ENCODE data around the gene FHIP2A. TPM values are rescaled to one million over a fixed set of nuclear protein-coding genes. Genes with fewer than 3 reads are reported as not detected.
"Not testable (repeated sequence)": the region's sequence is repeated elsewhere in the genome, so short reads cannot be mapped to it uniquely, and the experiment has no call there.

The FHIP2A gene, protein sequence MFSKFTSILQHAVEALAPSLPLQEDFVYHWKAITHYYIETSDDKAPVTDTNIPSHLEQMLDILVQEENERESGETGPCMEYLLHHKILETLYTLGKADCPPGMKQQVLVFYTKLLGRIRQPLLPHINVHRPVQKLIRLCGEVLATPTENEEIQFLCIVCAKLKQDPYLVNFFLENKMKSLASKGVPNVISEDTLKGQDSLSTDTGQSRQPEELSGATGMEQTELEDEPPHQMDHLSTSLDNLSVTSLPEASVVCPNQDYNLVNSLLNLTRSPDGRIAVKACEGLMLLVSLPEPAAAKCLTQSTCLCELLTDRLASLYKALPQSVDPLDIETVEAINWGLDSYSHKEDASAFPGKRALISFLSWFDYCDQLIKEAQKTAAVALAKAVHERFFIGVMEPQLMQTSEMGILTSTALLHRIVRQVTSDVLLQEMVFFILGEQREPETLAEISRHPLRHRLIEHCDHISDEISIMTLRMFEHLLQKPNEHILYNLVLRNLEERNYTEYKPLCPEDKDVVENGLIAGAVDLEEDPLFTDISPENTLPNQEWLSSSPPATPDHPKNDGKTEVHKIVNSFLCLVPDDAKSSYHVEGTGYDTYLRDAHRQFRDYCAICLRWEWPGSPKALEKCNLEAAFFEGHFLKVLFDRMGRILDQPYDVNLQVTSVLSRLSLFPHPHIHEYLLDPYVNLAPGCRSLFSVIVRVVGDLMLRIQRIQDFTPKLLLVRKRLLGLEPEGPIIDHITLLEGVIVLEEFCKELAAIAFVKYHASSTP
- total RNA-seq (2014; rRNA removed; shearing (Covaris generic)): 14.5 and 18.3 TPM in 2 replicates

DNA sequence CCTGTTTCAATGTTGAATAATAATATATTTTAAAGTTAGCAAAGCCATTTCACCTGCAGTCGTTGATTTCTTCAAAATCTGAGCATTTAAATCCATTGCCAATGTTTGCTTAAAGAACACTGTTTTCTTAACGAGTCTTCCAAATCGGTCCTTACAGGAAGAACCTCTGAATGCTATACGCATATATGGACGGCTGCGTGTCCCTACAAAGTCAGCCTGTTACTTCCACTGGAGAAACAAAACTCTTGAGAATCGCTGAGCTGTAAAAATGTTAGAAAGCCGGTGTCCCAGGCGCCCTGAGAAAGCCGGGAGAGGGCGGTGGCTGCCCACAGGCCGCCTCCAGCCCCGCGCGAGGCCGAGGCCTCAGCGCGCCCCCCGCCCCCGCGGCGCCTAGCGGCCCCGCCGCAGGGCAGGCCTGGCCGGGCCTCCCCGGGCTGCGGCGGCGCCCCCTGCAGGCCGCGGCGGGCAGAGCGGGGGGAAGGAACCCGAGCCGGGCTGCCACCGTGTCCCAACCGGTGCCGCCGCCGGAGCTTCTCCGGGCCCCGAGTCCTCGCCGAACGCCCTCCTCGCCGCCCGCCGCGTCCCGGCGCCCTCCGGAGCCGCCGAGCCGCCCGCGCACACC is at the start of gene FHIP2A:
TSS of gene FHIP2A (plus strand) at position 488 of the 622 bp plus-strand sequence. CDS start 299 bp downstream, outside the sequence.
- DNase-seq (ENCODE audit: low read depth): peak; percentile 70

DNA sequence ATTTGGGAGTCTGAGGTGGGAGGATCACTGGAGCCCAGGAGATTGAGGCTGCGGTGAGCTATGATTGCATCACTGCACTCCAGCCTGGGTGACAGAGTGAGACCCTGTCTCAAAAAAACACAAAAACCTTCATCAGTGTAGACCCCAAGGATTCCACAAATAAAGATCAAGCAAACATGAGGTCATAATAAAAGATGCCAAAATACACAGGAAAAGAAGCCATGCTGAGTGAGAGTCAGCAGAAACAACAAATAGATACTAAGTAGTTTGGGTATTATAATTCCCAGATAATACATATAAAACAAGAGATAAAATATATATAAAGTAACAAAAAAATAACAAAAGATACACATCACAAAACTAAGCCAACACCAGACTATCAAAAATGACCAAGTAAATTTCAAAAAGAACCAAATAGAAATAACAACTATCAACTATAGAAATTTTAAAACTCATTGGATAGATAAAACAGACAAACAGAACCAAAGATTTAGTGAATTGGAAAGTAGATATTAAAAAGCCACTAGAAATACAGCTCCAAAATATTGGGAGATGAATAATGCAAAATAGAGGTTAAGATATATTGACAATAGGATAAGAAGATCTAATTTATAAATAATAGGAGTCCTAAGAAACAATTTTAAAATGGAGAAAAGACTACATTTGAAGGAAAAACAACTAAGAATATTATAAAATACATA is 48.9 kb upstream of the FHIP2A start:
- DNase-seq (ENCODE audit: low read depth): no peak

DNA sequence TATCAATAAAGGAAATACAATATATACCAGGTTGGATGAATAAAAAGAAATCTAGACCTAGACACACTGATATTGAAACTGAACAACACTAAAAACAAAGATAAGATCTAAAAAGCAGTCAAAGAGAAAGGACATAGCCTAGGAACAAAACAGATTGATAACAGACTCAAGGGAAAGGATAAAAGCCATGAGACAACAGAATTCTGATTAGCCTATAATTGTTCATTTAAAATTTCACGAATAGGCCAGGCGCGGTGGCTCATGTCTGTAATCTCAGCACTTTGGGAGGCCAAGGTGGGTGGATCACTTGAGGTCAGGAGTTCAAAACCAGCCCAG is 48.4 kb upstream of the FHIP2A start:
- DNase-seq (ENCODE audit: low read depth): no peak

DNA sequence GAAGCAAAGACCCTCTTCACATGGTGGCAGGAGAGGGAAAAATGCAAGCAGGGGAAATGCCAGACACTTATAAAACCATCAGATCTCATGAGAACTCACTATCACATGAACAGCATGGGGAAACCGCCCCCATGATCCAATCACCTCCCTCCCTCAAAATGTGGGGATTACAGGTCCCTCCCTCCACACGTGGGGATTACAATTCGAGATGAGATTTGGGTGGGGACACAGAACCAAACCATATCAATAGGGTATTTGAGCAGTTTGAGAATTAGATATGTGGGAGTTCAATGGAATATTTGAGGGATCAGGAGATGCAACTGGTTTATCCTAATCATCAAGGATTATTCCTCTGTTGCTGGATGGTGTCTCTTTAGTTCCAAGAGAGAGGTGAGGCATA is 46.5 kb upstream of the FHIP2A start:
- DNase-seq (ENCODE audit: low read depth): not testable (repeated sequence)

DNA sequence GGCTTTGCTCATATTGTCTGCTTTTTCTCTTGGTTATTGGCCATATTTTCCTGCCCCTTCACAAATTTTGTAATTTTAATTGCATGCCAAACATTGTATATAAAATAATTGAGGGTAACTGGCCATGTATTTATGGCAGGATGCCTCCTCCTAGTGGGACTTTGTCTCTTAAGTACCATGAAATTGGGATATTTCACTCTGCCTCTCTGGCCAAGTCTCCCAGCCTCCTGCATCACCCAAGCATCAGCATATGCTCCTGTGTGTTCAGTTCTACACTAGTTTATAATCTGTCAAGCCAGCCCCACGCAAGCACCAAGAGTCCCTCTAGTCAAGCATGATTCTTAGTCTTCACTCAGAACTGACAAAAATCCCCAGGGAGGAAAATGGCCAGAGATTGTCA is 44.2 kb upstream of the FHIP2A start:
- no peak for DNase-seq (ENCODE audit: low read depth)

DNA sequence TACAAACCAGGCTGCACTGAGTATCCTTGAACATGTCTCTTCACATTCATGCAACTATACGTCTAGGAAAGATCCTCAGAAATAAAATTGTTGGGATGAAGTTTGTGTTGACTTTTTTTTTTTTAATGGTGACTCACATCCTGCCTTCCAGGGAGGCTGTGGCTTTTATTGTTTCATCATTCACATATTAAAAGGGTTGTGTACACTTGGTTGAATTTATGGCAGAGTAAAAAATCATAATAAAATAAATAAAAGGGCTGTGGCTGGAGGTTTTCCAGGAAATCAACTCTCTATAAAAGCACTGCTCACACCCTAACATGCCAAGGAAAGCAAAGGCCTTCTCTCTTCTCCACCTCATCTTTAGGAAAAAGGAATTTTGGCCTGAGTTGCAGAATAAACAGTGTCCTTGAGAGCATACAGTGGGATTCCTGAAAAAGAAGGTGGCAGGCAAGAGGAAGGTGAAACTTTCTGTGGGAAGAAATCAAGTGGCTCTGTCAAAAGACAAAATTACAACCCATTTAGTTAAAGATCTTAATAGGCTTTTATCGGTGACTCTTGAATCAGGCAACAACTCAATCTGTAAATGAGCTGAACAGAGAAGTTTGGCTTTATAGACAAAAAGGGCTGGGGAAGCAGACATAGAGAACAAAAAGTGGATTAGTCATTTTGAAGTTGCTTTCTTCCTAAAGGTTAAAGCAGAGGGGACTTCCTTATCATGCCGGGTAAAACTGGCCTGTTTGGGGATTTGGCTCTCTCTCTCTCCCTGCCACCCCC is 41.6 kb upstream of the FHIP2A start:
- DNase-seq (ENCODE audit: low read depth): peak; percentile 96

DNA sequence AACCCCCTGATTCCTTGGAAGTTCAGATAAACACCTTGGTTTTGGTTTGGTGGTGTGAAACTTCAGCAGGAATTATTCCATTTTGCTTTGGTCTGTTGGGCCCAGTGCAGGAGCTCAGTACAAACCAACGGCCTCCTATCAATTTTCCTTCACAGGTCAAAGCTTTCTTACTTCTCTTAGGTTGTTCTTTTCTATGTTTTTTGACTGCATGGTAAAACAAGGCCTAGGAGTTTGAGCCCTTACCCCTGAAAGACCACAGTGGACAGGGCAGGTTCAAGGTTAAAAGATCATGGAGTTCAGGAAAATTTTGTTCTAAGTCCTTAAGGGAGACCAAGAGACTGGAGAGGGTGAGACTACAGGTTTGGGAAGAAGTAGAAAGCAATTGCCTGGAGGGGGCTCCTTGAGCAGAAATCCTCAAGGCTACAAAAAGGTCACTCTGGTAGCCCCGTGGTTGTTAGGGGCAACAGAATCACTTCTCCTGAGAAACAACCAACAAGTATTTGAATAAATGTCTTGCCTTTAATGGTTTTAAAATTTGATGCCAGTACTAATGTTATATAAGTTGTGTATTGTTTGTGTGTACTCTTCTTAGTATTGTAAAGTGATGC is 40.9 kb upstream of the FHIP2A start:
- DNase-seq (ENCODE audit: low read depth): peak; percentile 61

DNA sequence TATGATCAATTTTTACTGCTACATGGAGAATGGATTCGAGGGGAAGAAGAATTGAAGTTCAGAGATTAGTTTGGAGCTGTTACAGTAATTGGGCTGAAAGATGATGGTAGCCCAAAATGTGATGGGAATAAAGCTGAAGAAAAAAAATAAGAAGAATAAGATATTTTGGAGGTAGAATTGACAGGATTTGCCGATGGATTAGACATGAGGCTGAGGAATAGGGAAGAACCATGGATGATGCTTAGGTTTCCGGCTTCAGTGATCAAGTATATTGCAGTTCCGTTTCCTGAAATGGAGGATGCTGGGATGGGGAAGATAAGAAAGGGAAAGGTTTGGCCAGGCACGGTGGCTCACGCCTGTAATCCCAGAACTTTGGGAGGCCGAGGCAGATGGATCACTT is 38.9 kb upstream of the FHIP2A start:
- DNase-seq (ENCODE audit: low read depth): no peak

DNA sequence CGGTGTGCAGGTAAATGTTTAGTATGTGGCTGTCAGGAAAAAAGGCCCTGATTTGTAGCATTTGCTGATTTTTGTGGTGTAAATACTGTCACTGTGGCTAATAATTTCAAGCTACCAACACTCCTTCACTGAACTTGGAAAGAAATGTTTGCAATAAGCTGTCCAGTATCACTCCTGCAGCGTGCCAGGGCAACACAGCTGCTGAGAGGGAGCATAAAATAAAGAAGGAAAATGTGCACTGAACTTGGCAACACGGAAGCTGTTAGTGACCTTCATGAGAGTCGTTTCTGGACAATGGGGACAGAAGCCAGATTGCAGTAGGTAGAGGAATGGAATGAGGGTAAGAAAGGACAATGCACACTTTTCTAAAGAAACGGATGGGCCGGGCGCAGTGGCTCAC is 37.9 kb upstream of the FHIP2A start:
- DNase-seq (ENCODE audit: low read depth): no peak

DNA sequence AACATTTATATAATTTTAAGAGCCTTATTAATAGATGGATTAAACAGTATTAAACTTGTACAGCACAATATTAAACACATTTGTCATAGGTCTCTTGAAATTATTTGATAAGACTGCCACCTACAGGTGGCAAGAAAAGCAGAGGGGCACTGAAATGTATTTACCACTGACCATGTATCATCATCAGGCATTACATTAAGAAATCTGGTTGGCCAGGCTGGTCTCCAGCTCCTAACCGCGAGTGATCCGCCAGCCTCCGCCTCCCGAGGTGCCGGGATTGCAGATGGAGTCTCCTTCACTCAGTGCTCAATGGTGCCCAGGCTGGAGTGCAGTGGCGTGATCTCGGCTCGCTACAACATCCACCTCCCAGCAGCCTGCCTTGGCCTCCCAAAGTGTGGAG is 35.1 kb upstream of the FHIP2A start:
- DNase-seq (ENCODE audit: low read depth): peak; percentile 57

DNA sequence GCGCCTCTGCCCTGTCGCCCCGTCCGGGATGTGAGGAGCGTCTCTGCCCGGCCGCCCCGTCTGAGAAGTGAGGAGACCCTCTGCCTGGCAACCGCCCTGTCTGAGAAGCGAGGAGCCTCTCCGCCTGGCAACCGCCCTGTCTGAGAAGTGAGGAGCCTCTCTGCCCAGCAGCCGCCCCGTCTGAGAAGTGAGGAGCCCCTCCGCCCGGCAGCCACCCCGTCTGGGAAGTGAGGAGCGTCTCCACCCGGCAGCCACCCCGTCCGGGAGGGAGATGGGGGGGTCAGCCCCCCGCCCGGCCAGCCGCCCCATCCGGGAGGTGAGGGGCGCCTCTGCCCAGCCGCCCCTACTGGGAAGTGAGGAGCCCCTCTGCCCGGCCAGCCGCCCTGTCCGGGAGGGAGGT is 34.4 kb upstream of the FHIP2A start:
- not testable (repeated sequence) for DNase-seq (ENCODE audit: low read depth)

DNA sequence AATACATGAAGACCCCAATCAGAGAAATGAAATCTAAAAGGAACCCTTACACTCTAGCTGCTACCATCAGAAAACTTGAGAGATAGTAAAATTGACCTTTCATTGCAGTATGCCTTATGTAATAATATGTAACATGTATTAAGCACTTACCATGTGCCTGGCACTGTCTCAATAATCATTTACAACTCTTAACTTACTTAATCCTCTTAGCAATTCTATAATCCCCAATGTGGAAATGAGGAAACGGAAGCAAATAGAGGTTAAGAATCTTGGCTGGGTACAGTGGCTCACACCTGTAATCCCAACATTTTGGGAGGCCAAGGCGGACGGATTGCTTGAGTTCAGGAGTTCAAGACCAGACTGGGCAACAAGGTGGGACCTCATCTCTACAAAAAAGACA is 29.8 kb upstream of the FHIP2A start:
- DNase-seq (ENCODE audit: low read depth): no peak

DNA sequence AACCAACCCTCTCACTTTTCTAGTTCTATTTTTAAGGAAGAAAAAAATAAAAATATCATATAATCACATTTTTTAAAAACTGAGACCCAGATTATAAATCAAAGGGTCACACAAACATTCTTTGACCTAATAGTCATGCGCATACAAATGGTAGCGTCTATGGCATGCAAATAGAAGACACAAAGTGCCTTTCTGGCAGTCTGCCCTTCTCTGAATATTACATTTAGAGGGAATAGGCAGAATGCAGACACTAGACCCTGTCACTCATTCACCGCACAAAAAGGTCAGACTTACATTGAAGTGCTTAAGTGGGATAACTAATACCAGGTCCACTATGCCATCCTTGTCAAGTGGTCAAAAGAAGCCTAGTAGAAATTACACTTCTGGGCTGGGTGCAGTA is 26.5 kb upstream of the FHIP2A start:
- peak; percentile 29 for DNase-seq (ENCODE audit: low read depth)

DNA sequence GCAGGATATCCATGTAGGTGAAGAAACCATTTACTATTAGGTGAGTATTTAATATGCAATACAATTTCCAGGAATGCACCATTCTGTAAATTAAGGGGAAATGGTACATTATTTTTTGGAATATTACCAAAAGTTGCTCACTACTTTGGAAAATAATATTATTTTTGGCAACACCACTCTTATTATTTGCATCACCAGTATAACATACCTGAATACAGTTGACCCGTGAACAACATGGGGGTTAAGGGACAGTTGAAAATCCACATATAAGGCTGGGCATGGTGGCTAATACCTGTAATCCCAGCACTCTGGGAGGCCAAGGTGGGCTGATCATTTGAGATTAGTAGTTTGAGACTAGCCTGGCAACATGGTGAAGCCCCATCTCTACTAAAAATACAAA is 21.2 kb upstream of the FHIP2A start:
- no peak for DNase-seq (ENCODE audit: low read depth)

DNA sequence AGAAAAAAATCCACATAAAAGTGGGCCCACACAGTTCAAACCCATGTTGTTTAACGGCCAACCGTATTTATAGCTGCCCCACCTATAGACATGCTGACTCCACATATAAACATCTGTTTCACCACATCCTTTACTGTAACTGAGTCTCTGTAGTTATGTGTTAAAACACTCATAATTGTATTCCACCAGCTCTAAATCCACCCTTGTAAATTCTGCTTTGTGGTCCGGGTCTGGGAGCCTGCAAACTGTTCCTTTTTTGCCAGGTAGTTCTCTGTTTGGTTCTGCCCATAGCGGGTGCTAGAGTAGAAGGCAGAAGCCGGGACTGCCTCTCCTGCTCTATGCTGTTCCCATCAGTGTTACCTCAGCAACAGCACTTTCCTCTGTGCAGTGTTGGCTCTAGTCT is 20.2 kb upstream of the FHIP2A start:
- DNase-seq (ENCODE audit: low read depth): no peak

DNA sequence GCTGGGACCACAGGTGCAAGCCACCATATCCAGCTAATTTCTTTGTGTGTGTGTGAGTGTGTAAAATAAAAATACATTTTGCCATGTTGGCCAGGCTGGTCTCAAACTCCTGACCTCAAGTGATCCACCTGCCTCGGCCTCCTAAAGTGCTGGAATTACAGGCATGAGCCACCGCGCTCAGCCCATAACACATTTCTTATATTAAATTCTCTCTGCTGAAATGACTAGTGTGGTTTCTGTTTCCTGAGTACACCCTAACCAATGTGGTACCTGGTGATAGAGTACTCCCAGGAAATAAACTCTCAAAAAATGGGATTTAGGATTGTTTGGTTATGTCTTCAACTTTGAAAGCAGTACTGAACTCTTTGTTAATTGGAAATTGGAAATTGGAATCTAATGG is 19.4 kb upstream of the FHIP2A start:
- DNase-seq (ENCODE audit: low read depth): no peak

DNA sequence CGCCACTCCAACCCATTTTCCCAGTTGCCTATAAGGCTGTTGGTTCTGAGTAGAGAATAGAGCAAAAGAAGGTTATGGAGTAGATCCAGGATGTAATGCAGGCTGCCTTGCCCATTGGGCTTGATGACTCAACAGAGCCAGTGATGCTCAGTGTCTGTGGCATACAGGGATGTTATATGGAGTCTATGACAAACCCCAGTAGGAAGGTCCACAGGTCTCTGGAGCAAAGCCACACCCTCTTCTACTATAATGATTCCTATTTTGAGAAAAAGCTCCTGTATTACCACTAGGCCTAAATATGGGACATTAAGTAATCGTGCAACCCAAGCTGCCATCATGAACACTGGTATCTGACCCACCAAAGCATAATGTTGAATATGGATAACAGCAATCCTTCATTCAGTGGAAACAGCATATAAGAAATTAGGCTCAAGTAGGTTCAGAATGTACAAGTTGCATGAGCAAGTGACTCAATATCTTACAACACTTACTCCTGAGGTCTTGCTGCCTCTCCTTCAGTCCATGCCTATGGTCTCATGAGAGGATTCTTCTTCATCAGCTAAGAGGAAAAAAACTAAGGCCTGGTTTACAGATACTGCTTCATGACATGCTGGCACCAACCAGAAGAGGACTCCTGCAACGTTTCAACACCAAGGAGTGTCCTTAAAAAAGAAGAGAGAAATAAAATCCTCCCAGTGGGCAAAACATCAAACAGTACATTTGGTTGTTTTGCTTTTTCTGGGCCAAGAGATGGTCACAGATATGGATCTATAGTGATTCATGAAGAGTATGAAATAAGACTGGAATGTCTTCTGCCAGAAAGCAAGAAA is 14.8 kb upstream of the FHIP2A start:
- peak; percentile 35 for DNase-seq (ENCODE audit: low read depth)

DNA sequence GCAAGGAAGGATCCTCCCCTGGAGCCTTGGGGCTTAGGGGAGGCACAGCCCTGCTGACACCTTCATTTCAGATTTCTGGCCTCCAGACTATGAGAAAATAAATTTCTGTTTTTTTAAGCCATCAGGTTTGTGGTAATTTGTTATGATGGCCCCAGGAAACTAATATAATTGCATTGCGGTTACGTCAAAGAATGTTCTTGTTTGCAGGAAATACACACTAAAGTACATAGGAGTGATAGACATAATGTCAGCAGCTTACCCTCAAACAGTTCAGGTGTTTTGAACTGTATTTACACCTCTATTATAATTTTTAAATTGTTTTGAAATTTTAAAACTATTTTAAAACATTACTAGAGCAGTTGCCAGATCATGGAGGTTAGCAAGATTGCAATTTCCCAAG is 12.6 kb upstream of the FHIP2A start:
- DNase-seq (ENCODE audit: low read depth): no peak

DNA sequence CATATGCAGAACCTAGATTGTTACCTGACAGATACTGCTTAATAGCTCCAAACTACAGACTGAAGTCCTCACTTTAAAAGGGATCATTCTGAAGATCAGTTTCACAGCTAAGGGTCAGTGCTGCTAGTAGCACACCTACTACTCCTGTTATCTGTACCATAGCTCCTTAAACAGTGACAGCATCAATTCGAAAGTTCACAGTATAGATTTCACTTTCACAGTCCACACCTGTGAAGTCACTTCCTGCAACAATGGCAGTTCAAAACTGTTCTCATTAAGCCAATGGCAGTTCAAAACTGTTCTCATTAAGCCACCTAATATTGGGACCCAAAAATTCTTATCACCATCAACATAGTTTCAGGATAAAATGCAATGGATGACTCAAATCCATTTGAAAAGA is 10.7 kb upstream of the FHIP2A start:
- DNase-seq (ENCODE audit: low read depth): no peak

DNA sequence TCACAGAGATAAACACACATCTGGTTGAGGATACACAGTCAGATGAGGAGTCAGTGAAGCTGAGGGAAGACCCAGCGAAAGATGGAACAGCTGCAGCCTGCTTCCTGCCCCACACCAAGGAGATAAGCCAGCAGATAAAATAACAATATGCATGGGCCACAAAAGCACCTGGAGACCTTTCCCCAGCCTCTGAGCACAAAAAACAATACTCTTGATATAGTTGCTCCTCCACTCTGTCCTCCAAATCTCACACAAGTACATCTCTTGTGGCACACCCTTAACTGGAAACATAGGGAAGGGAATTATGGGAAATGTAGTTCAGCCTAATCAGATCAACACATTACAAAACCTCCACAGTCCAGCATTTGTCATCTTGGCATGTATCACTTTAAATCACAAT is 9.7 kb upstream of the FHIP2A start:
- no peak for DNase-seq (ENCODE audit: low read depth)

All from M059J (cell line).